Effector memory CD4-positive, alpha-beta T cell (primary cell): Measurements from ENCODE around the gene CD274.

Source experiments
- DNase-seq, 3 donors: peaks; one replicate each; pipeline ENCODE4 v3.0.0-alpha.2; 2020
- H3K27ac ChIP-seq: 2 replicates; pipeline ENCODE4 v1.7.0; 2013; ENCODE audit warnings: mild to moderate bottlenecking, low read length, moderate library complexity; ENCODE audit not compliant: insufficient read depth, poor library complexity, severe bottlenecking
- H3K27me3 ChIP-seq: replicated peaks from 2 replicates; pipeline ENCODE4 v1.7.0; 2013; ENCODE audit warnings: mild to moderate bottlenecking, low read length; ENCODE audit not compliant: insufficient read depth, control insufficient read depth, poor library complexity, severe bottlenecking
- H3K36me3 ChIP-seq: 2 replicates; pipeline ENCODE4 v1.7.0; 2013; ENCODE audit warnings: mild to moderate bottlenecking, low read length, moderate library complexity; ENCODE audit not compliant: control insufficient read depth, insufficient read depth
- H3K4me1 ChIP-seq: 2 replicates; pipeline ENCODE4 v1.7.0; 2013; ENCODE audit warnings: low read length, mild to moderate bottlenecking; ENCODE audit not compliant: control insufficient read depth, insufficient read depth, poor library complexity, severe bottlenecking
- H3K4me3 ChIP-seq: 2 replicates; pipeline ENCODE4 v1.7.0; 2013; ENCODE audit warnings: low read length, low read depth, mild to moderate bottlenecking; ENCODE audit not compliant: insufficient read depth, poor library complexity, severe bottlenecking
- H3K9me3 ChIP-seq: 2 replicates; pipeline ENCODE4 v1.7.0; 2013; ENCODE audit warnings: mild to moderate bottlenecking, low read length, moderate library complexity; ENCODE audit not compliant: control insufficient read depth

CD274 gene

GRCh38 chr9:5511476-5511875 lies 61.1 kb downstream of the CD274 start:
- Histone ChIP-seq H3K36me3 (no peaks in the 10 kb centered on the region), H3K27ac (no peak overlapping the region), H3K9me3 (no peaks in the 10 kb centered on the region), H3K4me3 (no peak overlapping the region), H3K4me1 (peaks cover 8% of the 10 kb centered on the region), H3K27me3 (no peaks in the 10 kb centered on the region)
- DNase-seq, result no peak

- Histone ChIP-seq H3K9me3 (no peaks in the 10 kb centered on the region), H3K4me1 (peaks cover 8% of the 10 kb centered on the region), H3K4me3 (no peak overlapping the region), H3K36me3 (no peaks in the 10 kb centered on the region), H3K27me3 (no peaks in the 10 kb centered on the region), H3K27ac (no peak overlapping the region)
- no peak for DNase-seq
Measured at GRCh38 chr9:5511935-5512580, 61.7 kb downstream of the CD274 start.

GRCh38 chr9:5512658-5513452 lies 62.5 kb downstream of the CD274 start:
- Histone ChIP-seq H3K27ac (no peak overlapping the region), H3K4me3 (no peak overlapping the region), H3K27me3 (no peaks in the 10 kb centered on the region), H3K4me1 (peaks cover 8% of the 10 kb centered on the region), H3K36me3 (no peaks in the 10 kb centered on the region), H3K9me3 (no peaks in the 10 kb centered on the region)
- no peak for DNase-seq

GRCh38 chr9:5513966-5514616 lies 63.7 kb downstream of the CD274 start:
- H3K4me1 ChIP-seq, result peaks cover 17% of the 10 kb centered on the region
- DNase-seq, result no peak
- no peak overlapping the region for H3K27ac ChIP-seq
- H3K4me3 ChIP-seq, result no peak overlapping the region
- H3K27me3 ChIP-seq, result no peaks in the 10 kb centered on the region
- no peaks in the 10 kb centered on the region for H3K9me3 ChIP-seq
- H3K36me3 ChIP-seq, result no peaks in the 10 kb centered on the region

DNA sequence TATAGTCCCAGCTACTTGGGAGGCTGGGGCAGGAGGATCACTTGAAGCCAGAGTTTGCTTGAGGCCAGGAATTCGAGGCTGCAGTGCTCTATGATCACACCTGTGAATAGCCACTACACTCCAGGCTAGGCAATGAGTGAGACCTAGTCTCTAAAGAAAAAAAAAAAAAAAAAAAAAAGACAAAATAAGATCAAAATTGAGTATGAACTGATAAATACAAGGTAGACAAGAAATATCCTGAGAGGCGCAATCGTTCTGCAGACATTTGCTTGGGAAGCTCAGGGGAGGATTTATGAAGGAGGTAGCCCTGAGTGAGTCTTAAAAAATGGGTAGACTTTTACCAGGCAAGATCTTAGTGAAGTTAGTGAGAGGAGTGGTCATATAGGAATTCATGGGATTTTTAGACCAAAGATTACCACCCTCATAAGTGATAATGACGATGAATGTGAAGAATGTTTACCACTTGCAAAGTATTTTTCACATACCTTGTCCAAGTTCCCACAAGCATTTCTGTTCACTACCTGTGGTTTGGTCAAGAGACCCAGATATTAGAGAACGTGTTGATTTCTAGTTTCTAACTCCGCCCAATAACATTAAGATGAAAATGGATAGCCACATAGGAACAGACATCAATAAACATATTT lies 64.4 kb downstream of the CD274 start:
- no peak for DNase-seq
- H3K4me1 ChIP-seq, result peaks cover 18% of the 10 kb centered on the region

DNA sequence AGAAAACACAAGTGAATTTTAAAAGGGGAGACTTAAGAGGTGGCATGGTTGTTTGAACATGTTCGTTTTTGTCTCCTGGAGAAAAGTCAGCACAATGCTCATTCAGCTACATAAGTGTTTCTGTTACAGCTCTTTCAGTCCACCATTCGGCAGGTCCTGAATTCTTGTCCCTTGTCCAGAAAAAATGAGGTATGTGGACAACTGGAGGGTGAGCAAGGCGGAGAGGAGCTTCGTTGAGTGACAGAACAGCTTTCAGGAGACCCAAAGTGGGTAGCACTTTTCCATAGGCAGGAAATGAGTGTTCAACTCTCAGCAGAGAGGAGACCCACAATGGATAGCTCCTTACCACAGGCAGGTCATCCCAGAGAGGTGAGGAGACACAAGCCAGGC lies 64.9 kb downstream of the CD274 start:
- no peak overlapping the region for H3K4me3 ChIP-seq
- no peaks in the 10 kb centered on the region for H3K9me3 ChIP-seq
- no peaks in the 10 kb centered on the region for H3K27me3 ChIP-seq
- no peaks in the 10 kb centered on the region for H3K36me3 ChIP-seq
- H3K4me1 ChIP-seq, result peaks cover 18% of the 10 kb centered on the region
- no peak overlapping the region for H3K27ac ChIP-seq
- no peak for DNase-seq

More for the DNA sequence above, 64.4 kb downstream of the CD274 start:
- no peaks in the 10 kb centered on the region for H3K9me3 ChIP-seq
- no peak overlapping the region for H3K4me3 ChIP-seq
- no peak overlapping the region for H3K27ac ChIP-seq
- no peaks in the 10 kb centered on the region for H3K36me3 ChIP-seq
- H3K27me3 ChIP-seq, result no peaks in the 10 kb centered on the region

DNA sequence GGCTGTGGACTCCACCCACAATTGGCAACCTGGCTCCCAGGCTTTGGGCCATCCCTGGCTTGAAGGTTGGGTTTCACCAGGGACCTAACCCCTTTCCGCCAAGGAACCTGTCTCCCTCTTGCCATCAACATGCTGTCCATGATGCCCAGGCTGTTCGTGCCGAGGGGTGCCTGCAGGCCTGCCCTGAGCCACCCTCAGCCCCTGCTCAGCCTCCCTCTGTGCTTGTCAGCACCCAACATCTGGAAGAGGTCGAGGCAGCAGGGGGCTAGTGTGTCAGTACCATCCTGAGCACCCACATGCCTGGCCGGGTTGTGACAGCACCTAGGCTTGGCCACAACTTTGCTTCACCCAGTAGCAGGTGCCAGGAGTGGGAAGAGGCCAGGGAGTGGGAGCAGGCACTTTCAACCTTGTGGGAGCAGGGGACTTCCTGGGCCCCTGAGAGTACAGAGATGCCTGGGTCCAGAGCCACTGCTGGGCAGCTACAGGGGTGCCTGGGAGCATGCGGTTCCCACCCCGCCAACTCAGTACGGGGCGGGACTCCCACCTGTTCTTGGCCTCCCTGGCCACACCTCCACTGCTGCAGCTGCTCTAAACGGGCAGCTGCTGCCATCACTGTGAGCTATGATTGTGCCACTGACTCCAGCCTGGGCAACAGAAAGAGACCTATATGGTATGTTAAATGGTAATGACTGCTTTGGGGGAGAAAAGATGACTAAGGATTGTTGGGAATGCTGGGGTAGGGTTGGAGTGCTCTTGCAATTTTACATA lies 66.3 kb downstream of the CD274 start:
- DNase-seq, result no peak
- Histone ChIP-seq H3K27ac (no peak overlapping the region), H3K36me3 (no peaks in the 10 kb centered on the region), H3K27me3 (no peaks in the 10 kb centered on the region), H3K4me3 (no peak overlapping the region), H3K4me1 (peaks cover 16% of the 10 kb centered on the region), H3K9me3 (no peaks in the 10 kb centered on the region)

DNA sequence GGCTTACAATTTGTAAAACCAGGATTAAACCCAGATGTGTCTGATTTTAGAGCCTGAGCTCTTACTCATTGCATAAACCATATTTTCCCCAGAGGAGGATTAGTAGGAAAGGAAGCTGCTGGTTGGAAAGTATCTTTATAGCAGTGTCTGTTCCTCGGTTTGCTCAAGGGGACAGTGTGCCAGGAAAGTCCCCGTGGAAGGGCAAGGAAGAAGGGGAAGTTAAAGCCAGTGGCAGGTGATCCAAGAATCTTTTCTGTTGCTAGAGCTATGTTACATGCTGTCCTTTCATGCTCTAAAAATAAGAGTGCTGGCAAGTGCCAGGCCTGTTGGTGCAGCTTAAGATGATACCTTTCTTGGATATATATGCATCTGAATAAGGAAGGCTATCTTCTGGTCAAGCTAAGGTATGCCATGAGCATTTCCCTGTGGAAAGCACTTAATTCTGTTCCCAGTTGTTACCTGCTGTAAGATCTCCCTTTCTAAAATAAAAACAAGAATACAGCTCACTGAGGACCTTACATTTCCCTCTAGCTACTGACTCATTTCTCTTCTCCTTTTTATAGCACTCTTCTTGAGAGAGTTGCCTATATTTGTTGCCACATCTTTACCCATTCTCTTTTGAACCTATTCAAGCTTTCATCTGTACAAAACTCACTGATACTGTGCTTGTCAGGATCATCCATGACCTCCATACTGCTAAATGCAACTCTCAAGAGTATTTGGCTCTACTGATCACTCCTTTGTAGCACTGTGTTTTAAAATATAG lies 68.0 kb downstream of the CD274 start:
- Histone ChIP-seq H3K27me3 (no peaks in the 10 kb centered on the region), H3K36me3 (no peaks in the 10 kb centered on the region), H3K4me1 (peaks cover 11% of the 10 kb centered on the region), H3K27ac (no peak overlapping the region), H3K9me3 (no peaks in the 10 kb centered on the region), H3K4me3 (no peak overlapping the region)
- no peak for DNase-seq

DNA sequence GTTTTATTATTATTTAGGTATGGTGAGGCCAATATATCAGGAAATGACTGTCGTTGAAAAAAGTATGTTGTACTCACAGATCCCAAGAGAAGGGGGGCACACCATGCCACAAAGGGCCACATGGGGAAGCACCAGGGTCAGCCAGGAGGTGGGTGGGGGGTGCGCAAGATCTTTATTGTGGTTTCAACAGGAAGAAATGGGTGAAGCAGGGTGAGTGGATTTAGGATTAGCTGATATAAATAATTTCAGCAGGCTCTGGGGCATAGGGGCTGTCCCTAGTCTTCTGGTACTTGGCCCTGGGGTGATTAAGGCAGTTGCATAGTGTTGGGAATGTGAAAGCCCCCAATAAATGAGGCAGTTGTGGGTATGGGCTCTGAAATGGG lies 68.6 kb downstream of the CD274 start:
- H3K9me3 ChIP-seq, result no peaks in the 10 kb centered on the region
- H3K4me1 ChIP-seq, result peaks cover 11% of the 10 kb centered on the region
- no peaks in the 10 kb centered on the region for H3K36me3 ChIP-seq
- no peak for DNase-seq
- no peak overlapping the region for H3K4me3 ChIP-seq
- H3K27ac ChIP-seq, result no peak overlapping the region
- H3K27me3 ChIP-seq, result no peaks in the 10 kb centered on the region
